Heart left ventricle (tissue), 13 donors: ENCODE measurements around the gene FRK.

Source experiments
- POLR2A ChIP-seq, 2 donors: fragments of 450-650 bp; IDR thresholded peaks; one replicate each; pipeline ENCODE4 v1.6.1; 2017; ENCODE audit warnings: antibody characterized with exemption in 2 of 2, mild to moderate bottlenecking in 2 of 2, moderate library complexity in 2 of 2
- TF ChIP-seq, protein P1 (sequence below), 12 donors: fragments of 200-600 bp; sonication (generic) in 4 of 12; IDR thresholded peaks; one replicate each; pipeline versions ENCODE4 v1.5.0 to v1.8.0; 2018 to 2022; ENCODE audit warnings: antibody characterized with exemption in 12 of 12, mild to moderate bottlenecking in 5 of 12
- donor health status: ischemic (EF 13 %, LVEDD 7.1; RV severe dilation, severe dysfunction).
- donor health status: DM: no; HTN: yes; CAD: no.
- donor health status: DM: no; HTN: no; CAD: no.
- donor health status: ischemic (EF 25% LVEDD 6.9; RV normal size, moderate dysfunction).
- donor health status: ischemic (EF 25% LVEDD 5.7; RV mildly dilated, moderate dysfunction).
- donor health status: ischemic (EF 35%, LVEDD 5.7; RV mildly dilated, moderate dysfunction).
- donor health status: nonischemic (EF 11% LVEDD 7.7; RV severe dilation, severe dysfunction).
- donor health status: DM: yes; HTN: yes; CAD: no.
- donor health status: PGD.
- donor health status: ischemic (EF 29% LVEDD 5.4; RV normal size, mild dysfunction).
- donor health status: nonischemic (EF 23%, LVEDD 6.1; RV moderate dilation, normal function).

DNA sequence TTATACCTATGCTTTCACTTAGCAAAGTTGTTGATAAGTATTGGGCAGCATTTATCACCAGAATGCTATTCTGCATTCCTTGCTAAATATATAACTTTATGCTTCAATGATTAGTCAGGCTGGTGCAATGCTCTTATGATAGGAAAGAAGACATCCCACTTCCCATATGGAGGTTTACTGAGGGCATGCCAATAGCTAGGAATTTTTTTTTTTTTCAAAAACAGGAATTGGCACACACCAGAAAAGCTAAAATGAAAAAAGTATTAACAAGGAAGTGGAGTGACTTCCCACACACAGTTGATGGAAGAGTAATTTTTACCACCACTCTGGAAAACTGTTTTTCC is 90.8 kb downstream of the FRK start:
- TF ChIP-seq, protein P1, sequence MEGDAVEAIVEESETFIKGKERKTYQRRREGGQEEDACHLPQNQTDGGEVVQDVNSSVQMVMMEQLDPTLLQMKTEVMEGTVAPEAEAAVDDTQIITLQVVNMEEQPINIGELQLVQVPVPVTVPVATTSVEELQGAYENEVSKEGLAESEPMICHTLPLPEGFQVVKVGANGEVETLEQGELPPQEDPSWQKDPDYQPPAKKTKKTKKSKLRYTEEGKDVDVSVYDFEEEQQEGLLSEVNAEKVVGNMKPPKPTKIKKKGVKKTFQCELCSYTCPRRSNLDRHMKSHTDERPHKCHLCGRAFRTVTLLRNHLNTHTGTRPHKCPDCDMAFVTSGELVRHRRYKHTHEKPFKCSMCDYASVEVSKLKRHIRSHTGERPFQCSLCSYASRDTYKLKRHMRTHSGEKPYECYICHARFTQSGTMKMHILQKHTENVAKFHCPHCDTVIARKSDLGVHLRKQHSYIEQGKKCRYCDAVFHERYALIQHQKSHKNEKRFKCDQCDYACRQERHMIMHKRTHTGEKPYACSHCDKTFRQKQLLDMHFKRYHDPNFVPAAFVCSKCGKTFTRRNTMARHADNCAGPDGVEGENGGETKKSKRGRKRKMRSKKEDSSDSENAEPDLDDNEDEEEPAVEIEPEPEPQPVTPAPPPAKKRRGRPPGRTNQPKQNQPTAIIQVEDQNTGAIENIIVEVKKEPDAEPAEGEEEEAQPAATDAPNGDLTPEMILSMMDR (IDR thresholded peaks at IDR 0.05) = no peak
- no peak for TF ChIP-seq POLR2A (IDR thresholded peaks at IDR 0.05)
